MM.1S (cell line): Measurements from ENCODE around the gene CFAP54.

Experiments
- EZH2 ChIP-seq: fragments of 300-600 bp; sonication (generic); optimal IDR thresholded peaks from 2 replicates; pipeline ENCODE3; 2017; ENCODE audit warnings: low read depth, mild to moderate bottlenecking, antibody characterized with exemption, low read length, mixed read lengths
- EZH2phosphoT487 ChIP-seq: fragments of 300-600 bp; sonication (generic); IDR thresholded peaks from 2 replicates; pipeline ENCODE4 v1.6.1; 2018; ENCODE audit warnings: antibody characterized with exemption, low read length
- TF ChIP-seq, protein P1 (sequence below): fragments of 300-600 bp; sonication (generic); IDR thresholded peaks from 2 replicates; pipeline ENCODE4 v1.5.1; 2016; ENCODE audit warnings: antibody characterized with exemption, low read length, mixed read lengths

- TF ChIP-seq, protein P1, sequence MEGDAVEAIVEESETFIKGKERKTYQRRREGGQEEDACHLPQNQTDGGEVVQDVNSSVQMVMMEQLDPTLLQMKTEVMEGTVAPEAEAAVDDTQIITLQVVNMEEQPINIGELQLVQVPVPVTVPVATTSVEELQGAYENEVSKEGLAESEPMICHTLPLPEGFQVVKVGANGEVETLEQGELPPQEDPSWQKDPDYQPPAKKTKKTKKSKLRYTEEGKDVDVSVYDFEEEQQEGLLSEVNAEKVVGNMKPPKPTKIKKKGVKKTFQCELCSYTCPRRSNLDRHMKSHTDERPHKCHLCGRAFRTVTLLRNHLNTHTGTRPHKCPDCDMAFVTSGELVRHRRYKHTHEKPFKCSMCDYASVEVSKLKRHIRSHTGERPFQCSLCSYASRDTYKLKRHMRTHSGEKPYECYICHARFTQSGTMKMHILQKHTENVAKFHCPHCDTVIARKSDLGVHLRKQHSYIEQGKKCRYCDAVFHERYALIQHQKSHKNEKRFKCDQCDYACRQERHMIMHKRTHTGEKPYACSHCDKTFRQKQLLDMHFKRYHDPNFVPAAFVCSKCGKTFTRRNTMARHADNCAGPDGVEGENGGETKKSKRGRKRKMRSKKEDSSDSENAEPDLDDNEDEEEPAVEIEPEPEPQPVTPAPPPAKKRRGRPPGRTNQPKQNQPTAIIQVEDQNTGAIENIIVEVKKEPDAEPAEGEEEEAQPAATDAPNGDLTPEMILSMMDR, result no peak
- no peak for TF ChIP-seq EZH2
- TF ChIP-seq EZH2phosphoT487, result no peak
Observed at GRCh38 chr12:96906849-96907670, 417.7 kb downstream of the CFAP54 start, which contains the start of gene NEDD1.
